ENCODE results near the gene CITED4. TPM values are rescaled to one million over a fixed set of nuclear protein-coding genes. Genes with fewer than 3 reads are reported as not detected.

CITED4 gene
- total and polyA plus RNA-seq, 2 donors (not counting 3 experiments of a cell fraction or from before 2014, with no cell fraction given), result 3.8 to 11.3 TPM

DNA sequence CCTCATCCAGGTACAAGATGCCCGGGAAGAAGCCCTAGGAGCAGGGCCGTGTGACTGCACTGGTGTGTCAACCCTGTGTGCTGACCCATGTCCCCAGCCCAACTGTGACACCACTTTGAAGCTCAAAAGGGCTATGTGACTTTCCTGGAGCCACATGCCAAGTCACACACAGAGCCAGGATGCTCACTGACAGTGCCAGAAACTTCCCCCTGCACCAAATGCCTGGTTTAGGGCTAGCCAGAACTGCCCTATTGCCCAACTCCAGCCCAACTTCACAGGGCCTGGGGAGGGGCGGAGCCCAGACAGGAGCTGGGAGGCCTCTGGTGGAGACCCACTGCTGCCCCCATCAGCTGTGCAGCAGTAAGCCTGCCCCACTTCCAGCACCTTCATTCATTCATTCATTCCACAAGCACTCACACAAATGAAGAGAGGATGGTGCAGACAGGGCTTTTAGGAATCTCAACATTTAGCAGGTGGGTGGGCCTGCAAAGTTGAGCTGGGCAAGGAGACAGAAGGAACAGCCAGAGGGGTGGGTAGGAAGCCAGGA, 41.8 kb downstream of the CITED4 start:
- FAIRE-seq (no peak), DNase-seq (ENCODE audit: low read depth, low spot score) (no peak)
- no peaks in the 10 kb centered on the region for H3K36me3 ChIP-seq (ENCODE audit: control insufficient read depth in 2 of 2, extremely low read depth in 1 of 2, insufficient read depth in 2 of 2, low read length in 2 of 2)
- H3K27me3 ChIP-seq (ENCODE audit: control insufficient read depth in 2 of 2, insufficient read depth in 2 of 2, low read length in 2 of 2), result peaks cover 0 to 10% of the 10 kb centered on the region in 2 experiments
- H2AFZ ChIP-seq (ENCODE audit: low read depth, low read length), result no peak overlapping the region
- H3K4me1 ChIP-seq (ENCODE audit: control insufficient read depth, extremely low read depth, insufficient read depth, low read length), result peaks cover 2% of the 10 kb centered on the region
- no peaks in the 10 kb centered on the region for H3K9me3 ChIP-seq (replicated peaks; ENCODE audit: control insufficient read depth, insufficient read depth, low read length)
- no peaks in the 10 kb centered on the region for H3K79me2 ChIP-seq (ENCODE audit: control insufficient read depth, insufficient read depth, low read length)
- H3K9ac ChIP-seq (replicated peaks; ENCODE audit: extremely low read depth, insufficient read depth, low read length), result no peak overlapping the region
- CTCF ChIA-PET, result interaction anchor here (0.6 to 1.9 kb wide), 4 partner anchors 12 to 129 kb away, joined by 3 to 9 read pairs (median 4); no protein-coding TSS in a partner anchor
- dilution Hi-C loops (cut with MboI; ENCODE audit: extremely low pct_ligation_motif_present, low sequenced_read_pairs), result no loop called here
- no peaks in the 10 kb centered on the region for H3K9me1 ChIP-seq (replicated peaks; ENCODE audit: control insufficient read depth, extremely low read depth, insufficient read depth, low read length)
- H3K4me2 ChIP-seq (ENCODE audit: insufficient read depth, low read length), result no peak overlapping the region
- H4K20me1 ChIP-seq (replicated peaks; ENCODE audit: control insufficient read depth, extremely low read depth, insufficient read depth, low read length), result no peaks in the 10 kb centered on the region
- POLR2A ChIA-PET, result no interaction called here
- H3K27ac ChIP-seq (ENCODE audit: insufficient read depth, low read depth, low read length), result no peak overlapping the region
- no TSS peak for BruUV-seq (replicated peaks)
- no peak overlapping the region for H3K4me3 ChIP-seq (replicated peaks in 1 of 3; ENCODE audit: insufficient read depth in 1 of 3, low read depth in 1 of 3, low read length in 3 of 3)
- TF ChIP-seq POLR2AphosphoS5 (IDR thresholded peaks at IDR 0.05; ENCODE audit: insufficient read depth, low read depth, low read length) (no peak), EZH2 (IDR thresholded peaks at IDR 0.05; ENCODE audit: borderline replicate concordance, low read depth, low read length, severe bottlenecking) (peak; percentile 31)
- intact Hi-C loops (cut with micrococcal nuclease), result no loop called here

DNA sequence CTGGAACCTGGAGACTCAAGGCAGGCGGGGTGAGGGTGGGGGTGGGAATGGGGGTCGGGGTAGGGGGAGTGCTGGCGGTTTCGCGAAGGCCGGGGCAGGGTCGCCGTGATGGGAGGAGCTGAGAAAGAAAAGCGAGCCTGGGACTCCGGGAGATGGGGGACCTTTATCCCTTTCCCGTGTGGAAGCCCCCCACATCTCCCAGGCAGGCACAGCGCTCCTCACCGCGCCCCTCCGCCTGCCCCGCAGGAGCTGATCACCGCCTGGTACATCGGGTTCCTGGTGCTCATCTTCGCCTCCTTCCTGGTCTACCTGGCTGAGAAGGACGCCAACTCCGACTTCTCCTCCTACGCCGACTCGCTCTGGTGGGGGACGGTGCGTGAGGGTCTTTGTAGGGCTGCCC, 43.1 kb downstream of the CITED4 start:
- Histone ChIP-seq H2AFZ (ENCODE audit: low read depth, low read length) (no peak overlapping the region), H3K9me3 (replicated peaks; ENCODE audit: control insufficient read depth, insufficient read depth, low read length) (no peaks in the 10 kb centered on the region), H3K4me2 (ENCODE audit: insufficient read depth, low read length) (no peak overlapping the region), H3K36me3 (ENCODE audit: control insufficient read depth in 2 of 2, extremely low read depth in 1 of 2, insufficient read depth in 2 of 2, low read length in 2 of 2) (no peaks in the 10 kb centered on the region), H4K20me1 (replicated peaks; ENCODE audit: control insufficient read depth, extremely low read depth, insufficient read depth, low read length) (no peaks in the 10 kb centered on the region), H3K4me3 (replicated peaks in 1 of 3; ENCODE audit: insufficient read depth in 1 of 3, low read depth in 1 of 3, low read length in 3 of 3) (no peak overlapping the region), H3K27ac (ENCODE audit: insufficient read depth, low read depth, low read length) (no peak overlapping the region), H3K27me3 (ENCODE audit: control insufficient read depth in 2 of 2, insufficient read depth in 2 of 2, low read length in 2 of 2) (peaks cover 0 to 10% of the 10 kb centered on the region in 2 experiments), H3K4me1 (ENCODE audit: control insufficient read depth, extremely low read depth, insufficient read depth, low read length) (peaks cover 2% of the 10 kb centered on the region), H3K79me2 (ENCODE audit: control insufficient read depth, insufficient read depth, low read length) (no peaks in the 10 kb centered on the region), H3K9ac (replicated peaks; ENCODE audit: extremely low read depth, insufficient read depth, low read length) (no peak overlapping the region), H3K9me1 (replicated peaks; ENCODE audit: control insufficient read depth, extremely low read depth, insufficient read depth, low read length) (no peaks in the 10 kb centered on the region)
- ChIA-PET POLR2A (no interaction called here), CTCF (no interaction called here)
- DNase-seq (ENCODE audit: low read depth, low spot score), result no peak
- no peak for TF ChIP-seq POLR2A (IDR thresholded peaks at IDR 0.05; ENCODE audit: low read depth, low read length)
- TF ChIP-seq JUN (IDR thresholded peaks at IDR 0.05; ENCODE audit: borderline replicate concordance, insufficient read depth, insufficient read length, low read depth), result no peak
- no peak for TF ChIP-seq FOS (IDR thresholded peaks at IDR 0.05; ENCODE audit: borderline replicate concordance, insufficient read depth, low read length)
- TF ChIP-seq, protein P1, sequence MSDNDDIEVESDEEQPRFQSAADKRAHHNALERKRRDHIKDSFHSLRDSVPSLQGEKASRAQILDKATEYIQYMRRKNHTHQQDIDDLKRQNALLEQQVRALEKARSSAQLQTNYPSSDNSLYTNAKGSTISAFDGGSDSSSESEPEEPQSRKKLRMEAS (IDR thresholded peaks at IDR 0.05; ENCODE audit: insufficient read depth, insufficient read length), result no peak
- no peak for TF ChIP-seq EZH2 (IDR thresholded peaks at IDR 0.05; ENCODE audit: borderline replicate concordance, low read depth, low read length, severe bottlenecking)
- TF ChIP-seq MYC (IDR thresholded peaks at IDR 0.05; ENCODE audit: low read depth, low read length), result no peak
- no peak for TF ChIP-seq GATA2 (IDR thresholded peaks at IDR 0.05; ENCODE audit: insufficient read depth, insufficient read length, low read depth, low read length)
- no peak for TF ChIP-seq POLR2AphosphoS5 (IDR thresholded peaks at IDR 0.05; ENCODE audit: insufficient read depth, low read depth, low read length)
- TF ChIP-seq, protein P2, sequence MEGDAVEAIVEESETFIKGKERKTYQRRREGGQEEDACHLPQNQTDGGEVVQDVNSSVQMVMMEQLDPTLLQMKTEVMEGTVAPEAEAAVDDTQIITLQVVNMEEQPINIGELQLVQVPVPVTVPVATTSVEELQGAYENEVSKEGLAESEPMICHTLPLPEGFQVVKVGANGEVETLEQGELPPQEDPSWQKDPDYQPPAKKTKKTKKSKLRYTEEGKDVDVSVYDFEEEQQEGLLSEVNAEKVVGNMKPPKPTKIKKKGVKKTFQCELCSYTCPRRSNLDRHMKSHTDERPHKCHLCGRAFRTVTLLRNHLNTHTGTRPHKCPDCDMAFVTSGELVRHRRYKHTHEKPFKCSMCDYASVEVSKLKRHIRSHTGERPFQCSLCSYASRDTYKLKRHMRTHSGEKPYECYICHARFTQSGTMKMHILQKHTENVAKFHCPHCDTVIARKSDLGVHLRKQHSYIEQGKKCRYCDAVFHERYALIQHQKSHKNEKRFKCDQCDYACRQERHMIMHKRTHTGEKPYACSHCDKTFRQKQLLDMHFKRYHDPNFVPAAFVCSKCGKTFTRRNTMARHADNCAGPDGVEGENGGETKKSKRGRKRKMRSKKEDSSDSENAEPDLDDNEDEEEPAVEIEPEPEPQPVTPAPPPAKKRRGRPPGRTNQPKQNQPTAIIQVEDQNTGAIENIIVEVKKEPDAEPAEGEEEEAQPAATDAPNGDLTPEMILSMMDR (IDR thresholded peaks at IDR 0.05; ENCODE audit: extremely low read depth in 1 of 2, insufficient read depth in 1 of 2, low read depth in 1 of 2, low read length in 2 of 2), result no peak
- intact Hi-C loops (cut with micrococcal nuclease), result no loop called here
- dilution Hi-C loops (cut with MboI; ENCODE audit: extremely low pct_ligation_motif_present, low sequenced_read_pairs), result no loop called here
- BruUV-seq (replicated peaks), result no TSS peak
- no peak for FAIRE-seq
